Adrenal gland (tissue), 12 donors: Measurements from ENCODE around the gene SLF1. TPM values are rescaled to one million over a fixed set of nuclear protein-coding genes. Genes with fewer than 3 reads are reported as not detected.

Experiments used
- DNase-seq, 7 donors: peaks; one replicate each; pipeline ENCODE4 v3.0.0-alpha.2; 2019 to 2020
- H3K27ac ChIP-seq, 5 donors: fragments of 200-600 bp; sonication (generic) in 4 of 5; 1 replicate in 3 of 5; 2 replicates in 2 of 5; pipeline versions ENCODE4 v1.5.1 to v1.8.0; 2016 to 2020; ENCODE audit warnings: mild to moderate bottlenecking in 1 of 5
- H3K27me3 ChIP-seq: fragments of 200-600 bp; 2 replicates; pipeline ENCODE4 v1.8.0; 2021
- H3K36me3 ChIP-seq, 2 donors: fragments of 200-600 bp; replicated peaks in 1 of 2; 1 replicate in 1 of 2; 2 replicates in 1 of 2; pipeline versions ENCODE4 v1.5.1 to v1.8.0; 2018 to 2022
- H3K4me1 ChIP-seq, 2 donors: fragments of 200-600 bp; replicated peaks in 1 of 2; 1 replicate in 1 of 2; 2 replicates in 1 of 2; pipeline versions ENCODE4 v1.5.1 to v1.8.0; 2018 to 2021
- H3K4me3 ChIP-seq, 4 donors: fragments of 200-600 bp; sonication (generic) in 3 of 4; one replicate each; pipeline ENCODE4 v1.5.1; 2016 to 2018
- H3K9me3 ChIP-seq, 3 donors: fragments of 200-600 bp; sonication (generic) in 1 of 3; replicated peaks in 1 of 3; 1 replicate in 2 of 3; 2 replicates in 1 of 3; pipeline versions ENCODE4 v1.5.1 to v1.8.0; 2016 to 2021
- POLR2A ChIP-seq, 2 donors: fragments of 450-650 bp; IDR thresholded peaks; one replicate each; pipeline ENCODE4 v1.6.1; 2017; ENCODE audit warnings: antibody characterized with exemption in 2 of 2, mild to moderate bottlenecking in 2 of 2, moderate library complexity in 1 of 2
- WGBS, 4 donors: extraction: QIAGEN DNeasy Blood & Tissue Kit in 2 of 4; methylation state at CpG; one replicate each; pipeline versions ENCODE4 v1.1.5 to v1.1.7; 2013 to 2017; 5-methylcytosine and 5-hydroxymethylcytosine counted together
- intact Hi-C, 2 donors: fragments of 100-400 bp; cut with DNase I; formaldehyde crosslinking; loops; one replicate each; pipeline versions ENCODE4 v1.14.1 to v1.15.0; 2022 to 2023
- polyA plus RNA-seq, 3 donors: library from polyadenylated mRNA; stranded (reverse); fragments of 200-250 nt in 2 of 3; fragments of 350-450 nt in 1 of 3; fragmentation: Illumina TruSeq in 1 of 3; extraction: RNeasy Lipid Tissue Mini Kit (QIAGEN cat#74804) in 1 of 3; gene quantifications; one replicate each; pipeline ENCODE4 v1.2.3, GENCODE V29; 2013 to 2014
- total RNA-seq, 9 donors: library from RNA; depleted of rRNA in 4 of 9; stranded (reverse); fragments of >200 nt in 4 of 9; fragments of 120-200 nt in 1 of 9; fragmentation: NEBNext Ultra II Directional in 1 of 9; extraction: Animal tissue kit (Norgen Biotek cat#: 25700) in 1 of 9; gene quantifications; one replicate each; pipeline versions ENCODE4 v1.1.0 to v1.2.4, GENCODE V29; 2013 to 2023
- TF ChIP-seq, protein P1 (sequence below), 6 experiments: fragments of 450-650 bp in 4 of 6; fragments of 200-600 bp in 2 of 6; sonication (generic) in 1 of 6; IDR thresholded peaks; 1 replicate in 5 of 6; 2 replicates in 1 of 6; pipeline versions ENCODE4 v1.5.1 to v1.8.0; 2016 to 2021; ENCODE audit warnings: antibody characterized with exemption in 6 of 6, mild to moderate bottlenecking in 2 of 6, moderate library complexity in 1 of 6
- donor health status: healthy with polysubstance abuse.
- donor health status: Bipolar disorder and iron deficiency.
- donor health status: DM: yes; HTN: yes; CAD: no.
- donor health status: DM: no; HTN: no; CAD: no.
- donor health status: DM: no; HTN: no; CAD: no.
- donor health status: DM: yes; HTN: yes; CAD: no.

The SLF1 gene
- total and polyA plus RNA-seq, 12 donors, result 1.3 to 9.8 (median 3.4) TPM

DNA sequence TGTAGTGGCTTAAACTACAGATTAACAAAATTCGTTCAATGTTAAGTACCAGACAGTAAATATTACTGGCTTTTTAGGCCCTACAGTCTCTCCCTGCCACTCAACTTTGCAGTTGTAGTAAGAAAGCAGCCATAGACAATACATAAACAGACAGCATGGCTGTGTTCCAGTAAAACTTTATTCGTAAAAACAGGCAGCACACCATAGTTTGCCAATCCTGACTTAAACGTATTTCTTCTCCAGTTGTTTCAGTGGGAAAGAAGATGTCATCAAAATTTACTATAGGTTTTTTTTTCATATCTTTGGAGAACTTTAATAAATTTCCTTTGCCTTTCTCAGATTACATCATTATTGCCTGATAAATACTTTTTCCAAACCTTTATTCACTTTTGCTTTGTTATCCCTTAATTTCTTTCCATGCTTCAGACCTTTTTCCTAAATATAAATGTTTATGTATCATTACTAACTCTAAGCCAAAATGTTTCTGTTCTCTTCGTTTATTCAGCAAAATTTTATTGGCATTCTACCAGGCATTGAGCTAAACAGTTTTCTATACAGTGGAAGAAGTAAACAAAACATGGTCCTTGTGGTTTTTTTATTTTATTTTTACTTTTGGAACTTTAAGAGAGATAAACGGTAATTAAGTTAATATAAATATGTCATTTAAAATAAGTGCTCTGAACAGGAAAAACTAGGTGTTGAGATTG is 64.5 kb downstream of the SLF1 start:
- no peak overlapping the region for H3K4me3 ChIP-seq
- intact Hi-C loops, result no loop called here
- no peaks in the 10 kb centered on the region for H3K4me1 ChIP-seq
- no peak for TF ChIP-seq POLR2A (IDR thresholded peaks at IDR 0.05)
- TF ChIP-seq, protein P1, sequence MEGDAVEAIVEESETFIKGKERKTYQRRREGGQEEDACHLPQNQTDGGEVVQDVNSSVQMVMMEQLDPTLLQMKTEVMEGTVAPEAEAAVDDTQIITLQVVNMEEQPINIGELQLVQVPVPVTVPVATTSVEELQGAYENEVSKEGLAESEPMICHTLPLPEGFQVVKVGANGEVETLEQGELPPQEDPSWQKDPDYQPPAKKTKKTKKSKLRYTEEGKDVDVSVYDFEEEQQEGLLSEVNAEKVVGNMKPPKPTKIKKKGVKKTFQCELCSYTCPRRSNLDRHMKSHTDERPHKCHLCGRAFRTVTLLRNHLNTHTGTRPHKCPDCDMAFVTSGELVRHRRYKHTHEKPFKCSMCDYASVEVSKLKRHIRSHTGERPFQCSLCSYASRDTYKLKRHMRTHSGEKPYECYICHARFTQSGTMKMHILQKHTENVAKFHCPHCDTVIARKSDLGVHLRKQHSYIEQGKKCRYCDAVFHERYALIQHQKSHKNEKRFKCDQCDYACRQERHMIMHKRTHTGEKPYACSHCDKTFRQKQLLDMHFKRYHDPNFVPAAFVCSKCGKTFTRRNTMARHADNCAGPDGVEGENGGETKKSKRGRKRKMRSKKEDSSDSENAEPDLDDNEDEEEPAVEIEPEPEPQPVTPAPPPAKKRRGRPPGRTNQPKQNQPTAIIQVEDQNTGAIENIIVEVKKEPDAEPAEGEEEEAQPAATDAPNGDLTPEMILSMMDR (IDR thresholded peaks at IDR 0.05), result no peak
- no peak for DNase-seq
- no peaks in the 10 kb centered on the region for H3K9me3 ChIP-seq
- 87 to 92% (median 89%) methylated on average over 5 of the region's 5 CpGs for WGBS, 4 donors
- no peaks in the 10 kb centered on the region for H3K27me3 ChIP-seq
- no peak overlapping the region for H3K27ac ChIP-seq
- H3K36me3 ChIP-seq, result no peaks in the 10 kb centered on the region

DNA sequence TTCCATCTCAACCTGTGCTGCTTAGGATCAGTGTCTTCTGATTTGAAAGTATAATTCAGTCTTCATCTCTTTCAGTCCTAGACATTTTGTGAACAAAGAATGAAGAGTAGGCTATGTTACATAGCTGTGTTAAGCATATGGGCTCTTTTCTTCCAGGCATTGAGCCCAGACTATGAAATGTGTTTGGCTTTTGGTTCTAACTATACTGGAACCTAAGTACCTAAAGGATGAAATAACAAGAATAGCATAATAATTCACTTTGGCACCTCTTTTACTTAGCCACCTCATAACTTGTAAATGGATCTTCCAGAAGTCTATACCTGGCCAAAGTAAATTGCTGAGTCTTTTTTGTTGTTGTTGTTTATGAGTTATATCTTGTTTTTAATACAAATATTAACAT is 71.4 kb downstream of the SLF1 start:
- H3K9me3 ChIP-seq, result no peaks in the 10 kb centered on the region
- no peak for DNase-seq
- no peak overlapping the region for H3K27ac ChIP-seq
- H3K27me3 ChIP-seq, result no peaks in the 10 kb centered on the region
- TF ChIP-seq, protein P1 (IDR thresholded peaks at IDR 0.05), result no peak
- no peak for TF ChIP-seq POLR2A (IDR thresholded peaks at IDR 0.05)
- H3K36me3 ChIP-seq, result no peaks in the 10 kb centered on the region
- intact Hi-C loops, result no loop called here
- H3K4me3 ChIP-seq, result no peak overlapping the region
- H3K4me1 ChIP-seq, result peaks cover 5% of the 10 kb centered on the region in 2 donors

DNA sequence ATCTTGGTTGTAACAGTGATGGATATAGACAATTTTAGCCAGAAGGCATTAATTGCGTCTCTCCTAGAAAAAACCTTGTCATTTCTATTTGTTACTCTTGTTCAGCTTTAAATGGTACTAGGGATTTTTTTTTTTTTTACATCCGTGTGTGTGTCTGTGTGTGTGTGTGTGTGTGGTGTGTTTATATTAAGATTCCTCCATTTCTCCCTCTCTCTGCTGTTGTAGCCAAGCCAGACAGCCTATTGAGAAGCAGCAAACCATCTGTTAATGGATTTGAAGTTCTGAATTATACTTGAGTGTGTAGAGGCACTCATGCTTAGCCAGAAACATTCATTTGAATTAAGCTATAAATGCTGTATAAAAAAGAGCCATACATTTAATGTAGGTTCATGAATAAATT is 72.3 kb downstream of the SLF1 start:
- no peak for TF ChIP-seq POLR2A (IDR thresholded peaks at IDR 0.05)
- TF ChIP-seq, protein P1 (IDR thresholded peaks at IDR 0.05), result no peak
- H3K4me1 ChIP-seq, result peaks cover 5% of the 10 kb centered on the region in 2 donors
- intact Hi-C loops, result no loop called here
- WGBS, 4 donors, result 72 to 86% (median 79%) methylated on average over 2 of the region's 2 CpGs
- DNase-seq, result no peak
- no peaks in the 10 kb centered on the region for H3K9me3 ChIP-seq
- H3K36me3 ChIP-seq, result no peaks in the 10 kb centered on the region
- H3K27ac ChIP-seq, result no peak overlapping the region
- H3K4me3 ChIP-seq, result no peak overlapping the region
- no peaks in the 10 kb centered on the region for H3K27me3 ChIP-seq

DNA sequence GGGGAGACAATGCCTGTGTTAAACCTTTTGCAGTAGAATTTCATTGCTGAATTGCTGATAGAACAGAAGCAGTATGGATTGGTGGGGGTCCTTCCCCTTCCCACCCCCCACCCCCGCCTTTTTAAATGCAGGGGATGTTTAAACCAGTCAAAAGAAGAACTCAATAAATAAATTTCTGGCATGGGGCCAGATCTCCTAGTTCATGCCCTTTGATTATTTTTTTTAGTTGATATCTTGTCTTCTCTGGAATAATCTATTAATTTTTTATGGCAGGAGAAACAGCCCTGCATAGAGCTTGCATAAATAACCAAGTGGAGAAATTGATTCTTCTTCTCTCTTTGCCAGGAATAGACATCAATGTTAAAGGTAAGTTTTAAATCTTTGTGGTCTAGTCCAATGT is 72.8 kb downstream of the SLF1 start:
- no peak for TF ChIP-seq POLR2A (IDR thresholded peaks at IDR 0.05)
- TF ChIP-seq, protein P1 (IDR thresholded peaks at IDR 0.05), result no peak
- Histone ChIP-seq H3K4me3 (no peak overlapping the region), H3K36me3 (no peaks in the 10 kb centered on the region), H3K27ac (no peak overlapping the region), H3K9me3 (no peaks in the 10 kb centered on the region), H3K27me3 (no peaks in the 10 kb centered on the region), H3K4me1 (peaks cover 5% of the 10 kb centered on the region in 2 donors)
- DNase-seq, result no peak
- intact Hi-C loops, result no loop called here
- 73 to 96% (median 85%) methylated on average over 1 of the region's 1 CpG for WGBS, 4 donors
